Progenitor cell of endocrine pancreas (in vitro differentiated cells): ENCODE results near the gene PLAGL1. TPM values are rescaled to one million over a fixed set of nuclear protein-coding genes. Genes with fewer than 3 reads are reported as not detected.

Experiments
- DNase-seq: peaks from one replicate; pipeline ENCODE4 v3.0.0; 2021; ENCODE audit warnings: low spot score; ENCODE audit not compliant: unreplicated experiment
- H3K27ac Mint-ChIP-seq: 2 replicates; pipeline ENCODE4 v1.8.0; 2021; ENCODE audit warnings: mild to moderate bottlenecking, moderate library complexity, mixed read lengths
- H3K27me3 Mint-ChIP-seq: 2 replicates; pipeline ENCODE4 v1.8.0; 2021; ENCODE audit warnings: mixed read lengths
- H3K36me3 Mint-ChIP-seq: 2 replicates; pipeline ENCODE4 v1.8.0; 2022; ENCODE audit warnings: mixed read lengths; ENCODE audit not compliant: insufficient read depth
- H3K4me1 Mint-ChIP-seq: 2 replicates; pipeline ENCODE4 v1.8.0; 2021; ENCODE audit warnings: low read depth, mixed read lengths
- H3K4me3 Mint-ChIP-seq: 2 replicates; pipeline ENCODE4 v1.8.0; 2021; ENCODE audit warnings: low read depth, mild to moderate bottlenecking, moderate library complexity, mixed read lengths
- H3K9me3 Mint-ChIP-seq: 2 replicates; pipeline ENCODE4 v1.8.0; 2021; ENCODE audit warnings: low read depth, mixed read lengths
- CTCF ChIP-seq: fragments of 200-600 bp; sonication (generic); IDR thresholded peaks from one replicate; pipeline ENCODE4 v1.5.0; 2021; ENCODE audit warnings: antibody characterized with exemption, mild to moderate bottlenecking; ENCODE audit not compliant: unreplicated experiment
- total RNA-seq: library from RNA; stranded (reverse); gene quantifications from 2 replicates; pipeline ENCODE4 v1.2.1, GENCODE V29; 2021

Gene PLAGL1
- total RNA-seq, 1 donor from 2014 or later, result 23.7 TPM

GRCh38 chr6:143992285-143992684 lies 15.8 kb downstream of the PLAGL1 start:
- no peak for TF ChIP-seq CTCF
- no peak for DNase-seq
- Mint-ChIP-seq H3K27me3 (peaks cover 21% of the 10 kb centered on the region), H3K36me3 (peaks cover 4% of the 10 kb centered on the region), H3K9me3 (peaks cover 19% of the 10 kb centered on the region), H3K27ac (peak overlapping the region; percentile 5), H3K4me3 (no peak overlapping the region), H3K4me1 (no peaks in the 10 kb centered on the region)

DNA sequence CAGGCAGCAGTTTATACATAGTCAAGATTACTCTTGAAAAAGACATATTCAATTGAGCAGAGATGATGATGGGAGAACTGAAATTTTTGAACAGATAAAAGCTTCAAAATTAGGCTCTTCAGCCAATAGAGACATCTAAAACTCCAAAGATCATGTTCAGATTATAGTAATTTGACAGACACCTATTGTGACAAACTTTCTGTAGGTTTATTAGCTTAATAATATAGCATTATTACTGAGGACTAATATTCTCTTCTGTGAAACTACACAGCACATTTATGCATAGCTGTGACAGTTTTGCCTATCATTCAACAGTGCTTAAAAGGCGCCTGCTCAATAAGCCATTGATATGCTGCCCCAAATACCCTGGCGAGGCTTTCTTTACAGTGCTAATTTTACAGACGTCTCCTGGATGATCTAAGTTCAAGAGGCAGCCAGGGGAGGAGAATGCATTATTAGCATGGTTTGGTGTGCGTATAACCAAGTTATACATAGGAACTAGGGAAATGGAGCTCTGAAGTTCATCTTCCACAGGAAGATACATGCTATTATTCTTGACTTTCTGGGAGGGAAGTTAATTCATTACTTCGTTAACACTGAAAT lies 21.5 kb downstream of the PLAGL1 start:
- no peaks in the 10 kb centered on the region for H3K36me3 Mint-ChIP-seq
- H3K4me3 Mint-ChIP-seq, result no peak overlapping the region
- H3K9me3 Mint-ChIP-seq, result peaks cover 3% of the 10 kb centered on the region
- peaks cover 15% of the 10 kb centered on the region for H3K27me3 Mint-ChIP-seq
- H3K4me1 Mint-ChIP-seq, result no peaks in the 10 kb centered on the region
- H3K27ac Mint-ChIP-seq, result no peak overlapping the region
- DNase-seq, result no peak
- no peak for TF ChIP-seq CTCF

- H3K27me3 Mint-ChIP-seq, result peaks cover 9% of the 10 kb centered on the region
- no peak overlapping the region for H3K4me3 Mint-ChIP-seq
- no peaks in the 10 kb centered on the region for H3K36me3 Mint-ChIP-seq
- DNase-seq, result no peak
- TF ChIP-seq CTCF, result no peak
- H3K9me3 Mint-ChIP-seq, result peaks cover 7% of the 10 kb centered on the region
- H3K4me1 Mint-ChIP-seq, result no peaks in the 10 kb centered on the region
- H3K27ac Mint-ChIP-seq, result no peak overlapping the region
These were observed 23.4 kb downstream of the PLAGL1 start for GRCh38 chr6:143984666-143985065.

DNA sequence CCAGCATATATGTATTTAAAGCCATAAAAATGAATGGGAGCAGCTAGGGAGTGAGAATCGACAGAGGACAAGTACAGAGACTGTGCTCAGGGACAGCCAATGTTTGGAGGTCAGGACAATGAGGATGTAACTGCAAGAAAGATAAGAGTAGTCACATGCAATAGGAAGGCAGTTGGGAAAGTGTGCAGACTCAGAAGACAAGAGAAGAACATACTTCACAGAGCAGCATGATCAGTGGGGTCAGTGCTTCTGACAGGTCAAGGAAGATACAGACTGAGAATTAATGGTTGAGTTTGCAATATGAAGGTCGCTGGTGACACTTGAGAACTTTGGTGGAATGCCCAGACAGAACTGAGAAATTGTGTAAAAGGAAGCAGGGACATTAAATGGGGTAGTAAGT lies 25.1 kb downstream of the PLAGL1 start:
- Mint-ChIP-seq H3K27ac (no peak overlapping the region), H3K27me3 (peaks cover 2% of the 10 kb centered on the region), H3K9me3 (peaks cover 7% of the 10 kb centered on the region), H3K4me3 (no peak overlapping the region), H3K36me3 (no peaks in the 10 kb centered on the region), H3K4me1 (no peaks in the 10 kb centered on the region)
- no peak for TF ChIP-seq CTCF
- DNase-seq, result no peak

GRCh38 chr6:143980921-143981320 lies 27.1 kb downstream of the PLAGL1 start:
- H3K27me3 Mint-ChIP-seq, result peaks cover 5% of the 10 kb centered on the region
- TF ChIP-seq CTCF, result no peak
- DNase-seq, result no peak
- H3K27ac Mint-ChIP-seq, result no peak overlapping the region
- no peak overlapping the region for H3K4me3 Mint-ChIP-seq
- H3K9me3 Mint-ChIP-seq, result peaks cover 7% of the 10 kb centered on the region
- H3K4me1 Mint-ChIP-seq, result peaks cover 3% of the 10 kb centered on the region
- H3K36me3 Mint-ChIP-seq, result no peaks in the 10 kb centered on the region
